ENCODE data around the gene DCP2. TPM values are rescaled to one million over a fixed set of nuclear protein-coding genes. Genes with fewer than 3 reads are reported as not detected.
A peak's percentile ranks its signal among the peaks of the same experiment; 100 is the strongest.

DCP2 gene
- total RNA-seq, 1 experiment from 2014 or later: 176 TPM

GRCh38 chr5:112929336-112930081 is 47.1 kb upstream of the DCP2 start:
- Histone ChIP-seq H3K4me2 (ENCODE audit: insufficient read depth, insufficient read length, low read length) (no peak overlapping the region), H2BK120ac (ENCODE audit: low read depth, low read length, poor library complexity, severe bottlenecking) (no peak overlapping the region), H4K91ac (ENCODE audit: insufficient read length, low read depth, low read length) (no peak overlapping the region), H2BK20ac (ENCODE audit: low read depth, low read length, poor library complexity, severe bottlenecking) (no peak overlapping the region), H3K79me2 (ENCODE audit: insufficient read depth, low read length) (no peaks in the 10 kb centered on the region), H2BK5ac (ENCODE audit: insufficient read length, low read length) (no peak overlapping the region), H3K14ac (ENCODE audit: insufficient read depth, low read length) (no peak overlapping the region), H3K56ac (ENCODE audit: insufficient read length, low read depth, low read length) (no peak overlapping the region), H3K4ac (ENCODE audit: low read depth, low read length) (no peak overlapping the region), H3K9ac (ENCODE audit: extremely low read depth, insufficient read length, low read length) (no peak overlapping the region), H4K8ac (replicated peaks; ENCODE audit: insufficient read length, low read depth, low read length) (no peak overlapping the region), H3K79me1 (ENCODE audit: insufficient read depth, low read depth, low read length, poor library complexity, severe bottlenecking) (no peaks in the 10 kb centered on the region), H4K20me1 (ENCODE audit: control insufficient read depth, insufficient read depth, insufficient read length) (no peaks in the 10 kb centered on the region), H2AFZ (ENCODE audit: low read length) (no peak overlapping the region), H3K27ac (ENCODE audit: insufficient read length, low read depth, low read length) (no peak overlapping the region), H2BK15ac (ENCODE audit: low read depth, low read length) (no peak overlapping the region), H2BK12ac (ENCODE audit: insufficient read length, low read depth, low read length) (no peak overlapping the region), H3K9me3 (ENCODE audit: control insufficient read depth, low read depth, low read length) (no peaks in the 10 kb centered on the region), H2AK5ac (ENCODE audit: insufficient read length, low read length) (no peak overlapping the region), H3K18ac (ENCODE audit: insufficient read length, low read depth, low read length) (no peak overlapping the region), H3K4me1 (ENCODE audit: insufficient read depth, low read length) (no peaks in the 10 kb centered on the region), H4K5ac (ENCODE audit: insufficient read length, low read depth, low read length) (no peak overlapping the region), H3K23ac (ENCODE audit: insufficient read length, low read depth, low read length) (no peak overlapping the region), H3K27me3 (ENCODE audit: insufficient read depth, low read length) (no peaks in the 10 kb centered on the region), H3T11ph (ENCODE audit: low read length) (no peak overlapping the region), H3K23me2 (ENCODE audit: insufficient read length, low read depth, low read length, poor library complexity, severe bottlenecking) (no peaks in the 10 kb centered on the region)
- H3K27ac Mint-ChIP-seq: peak overlapping the region in 1 of 3 experiments; percentile 62; a peak in 1 of 7 replicates
- no peak for TF ChIP-seq CTCF (conservative IDR thresholded peaks at IDR 0.05)
- H3K27me3 Mint-ChIP-seq (ENCODE audit: low read depth): 0 out of 2 replicates have a peak, but pooled peaks cover 1% of the 10 kb centered on the region
- no CpG with 5 or more reads among the region's 4 CpGs for WGBS (ENCODE audit: extremely low coverage, insufficient read length, low lambda C conversion rate)
- H3K4me1 Mint-ChIP-seq: peaks cover 4 to 5% of the 10 kb centered on the region in 2 experiments
- H3K4me3 Mint-ChIP-seq: no peak overlapping the region
- DNase-seq: no peak
- H3K36me3 Mint-ChIP-seq (ENCODE audit: insufficient read depth in 1 of 3, low read depth in 3 of 3): no peaks in the 10 kb centered on the region; a peak in 1 of 7 replicates
- H3K9me3 Mint-ChIP-seq: no peaks in the 10 kb centered on the region

Data from H9 (cell line).